Measurements from ENCODE around the gene PIGP.

DNA sequence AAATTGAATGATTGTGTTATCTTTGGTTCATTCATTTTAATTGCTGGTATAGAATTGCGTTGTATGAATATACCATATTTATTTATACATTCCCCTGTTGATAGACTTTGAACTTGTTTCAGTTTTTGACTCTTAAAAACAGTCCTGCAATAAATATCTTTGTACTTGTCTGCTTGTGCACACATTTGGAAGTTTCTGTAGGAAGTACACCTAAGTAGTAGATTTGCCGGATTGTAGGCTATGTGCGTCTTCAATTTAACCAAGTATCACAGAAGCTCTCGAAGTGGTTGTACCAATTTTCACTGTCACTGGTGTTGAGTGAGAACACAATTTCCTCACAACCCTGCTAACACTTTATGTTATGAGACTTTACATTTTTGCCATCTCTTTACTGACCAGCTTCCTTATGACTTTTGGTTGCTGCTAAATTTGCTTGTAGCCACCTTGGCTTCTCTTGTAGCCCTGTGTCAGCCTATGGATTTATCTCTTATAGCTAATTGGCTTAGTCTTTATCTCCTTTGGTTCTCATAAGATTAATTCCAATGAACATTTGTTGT, 2.4 kb upstream of the PIGP start:
- no peak for TF ChIP-seq CTCF (IDR thresholded peaks at IDR 0.05; ENCODE audit: low read depth, low read length)
- no peak for TF ChIP-seq EZH2phosphoT487 (IDR thresholded peaks at IDR 0.05; ENCODE audit: low read depth)
